ENCODE results near the gene FUBP3. TPM values are rescaled to one million over a fixed set of nuclear protein-coding genes. Genes with fewer than 3 reads are reported as not detected.

The FUBP3 gene
- total RNA-seq, 1 experiment from 2014 or later: 78.6 TPM

- no peak overlapping the region for H2BK15ac ChIP-seq (ENCODE audit: low read depth, low read length)
- no peak overlapping the region for H3K23ac ChIP-seq (ENCODE audit: insufficient read length, low read depth, low read length)
- peaks cover 4% of the 10 kb centered on the region; the same call in 1 of the 2 replicates for H3K4me1 ChIP-seq (ENCODE audit: insufficient read depth, low read length)
- H4K5ac ChIP-seq (ENCODE audit: insufficient read length, low read depth, low read length): no peak overlapping the region
- H4K91ac ChIP-seq (ENCODE audit: insufficient read length, low read depth, low read length): no peak overlapping the region
- no peak overlapping the region for H3T11ph ChIP-seq (ENCODE audit: low read length)
- no peak overlapping the region for H2BK120ac ChIP-seq (ENCODE audit: low read depth, low read length, poor library complexity, severe bottlenecking)
- H3K9me3 ChIP-seq (ENCODE audit: control insufficient read depth, low read depth, low read length): no peaks in the 10 kb centered on the region
- H4K20me1 ChIP-seq (ENCODE audit: control insufficient read depth, insufficient read depth, insufficient read length): no peaks in the 10 kb centered on the region
- H4K8ac ChIP-seq (replicated peaks; ENCODE audit: insufficient read length, low read depth, low read length): no peak overlapping the region
- TF ChIP-seq CTCF (conservative IDR thresholded peaks at IDR 0.05): no peak
- H3K79me1 ChIP-seq (ENCODE audit: insufficient read depth, low read depth, low read length, poor library complexity, severe bottlenecking): no peaks in the 10 kb centered on the region
- no peak overlapping the region for H3K27ac ChIP-seq (ENCODE audit: insufficient read length, low read depth, low read length)
- no peak overlapping the region for H2BK20ac ChIP-seq (ENCODE audit: low read depth, low read length, poor library complexity, severe bottlenecking)
- no peak overlapping the region for H3K18ac ChIP-seq (ENCODE audit: insufficient read length, low read depth, low read length)
- H3K56ac ChIP-seq (ENCODE audit: insufficient read length, low read depth, low read length): no peak overlapping the region
- H3K4ac ChIP-seq (ENCODE audit: low read depth, low read length): no peak overlapping the region
- H2AK5ac ChIP-seq (ENCODE audit: insufficient read length, low read length): no peak overlapping the region
- no peaks in the 10 kb centered on the region for H3K23me2 ChIP-seq (ENCODE audit: insufficient read length, low read depth, low read length, poor library complexity, severe bottlenecking)
- Mint-ChIP-seq H3K4me3 (no peak overlapping the region), H3K27me3 (ENCODE audit: low read depth) (no peaks in the 10 kb centered on the region; the same call in 1 of the 2 replicates), H3K36me3 (ENCODE audit: insufficient read depth in 1 of 3, low read depth in 3 of 3) (peaks cover 36 to 71% (median 64%) of the 10 kb centered on the region in 3 experiments; a peak in 6 of 7 replicates), H3K27ac (peak overlapping the region in 2 of 3 experiments; percentile 83 to 91; a peak in 4 of 7 replicates), H3K4me1 (peaks cover 30 to 38% of the 10 kb centered on the region in 2 experiments), H3K9me3 (no peaks in the 10 kb centered on the region; a peak in 1 of 5 replicates)
- no CpG with 5 or more reads among the region's 22 CpGs for WGBS (ENCODE audit: extremely low coverage, insufficient read length, low lambda C conversion rate)
- H2BK5ac ChIP-seq (ENCODE audit: insufficient read length, low read length): no peak overlapping the region
- no peak overlapping the region for H2BK12ac ChIP-seq (ENCODE audit: insufficient read length, low read depth, low read length)
- H3K27me3 ChIP-seq (ENCODE audit: insufficient read depth, low read length): no peaks in the 10 kb centered on the region
- no peaks in the 10 kb centered on the region for H3K79me2 ChIP-seq (ENCODE audit: insufficient read depth, low read length)
- DNase-seq: no peak
- no peak overlapping the region for H3K14ac ChIP-seq (ENCODE audit: insufficient read depth, low read length)
- no peak overlapping the region for H3K4me2 ChIP-seq (ENCODE audit: insufficient read depth, insufficient read length, low read length)
- no peak overlapping the region for H3K9ac ChIP-seq (ENCODE audit: extremely low read depth, insufficient read length, low read length)
- no peak overlapping the region for H2AFZ ChIP-seq (ENCODE audit: low read length)
Measured at GRCh38 chr9:130631331-130632080, 52.1 kb downstream of the FUBP3 start.

All from H9 (cell line).